ENCODE results near the gene OST4.

DNA sequence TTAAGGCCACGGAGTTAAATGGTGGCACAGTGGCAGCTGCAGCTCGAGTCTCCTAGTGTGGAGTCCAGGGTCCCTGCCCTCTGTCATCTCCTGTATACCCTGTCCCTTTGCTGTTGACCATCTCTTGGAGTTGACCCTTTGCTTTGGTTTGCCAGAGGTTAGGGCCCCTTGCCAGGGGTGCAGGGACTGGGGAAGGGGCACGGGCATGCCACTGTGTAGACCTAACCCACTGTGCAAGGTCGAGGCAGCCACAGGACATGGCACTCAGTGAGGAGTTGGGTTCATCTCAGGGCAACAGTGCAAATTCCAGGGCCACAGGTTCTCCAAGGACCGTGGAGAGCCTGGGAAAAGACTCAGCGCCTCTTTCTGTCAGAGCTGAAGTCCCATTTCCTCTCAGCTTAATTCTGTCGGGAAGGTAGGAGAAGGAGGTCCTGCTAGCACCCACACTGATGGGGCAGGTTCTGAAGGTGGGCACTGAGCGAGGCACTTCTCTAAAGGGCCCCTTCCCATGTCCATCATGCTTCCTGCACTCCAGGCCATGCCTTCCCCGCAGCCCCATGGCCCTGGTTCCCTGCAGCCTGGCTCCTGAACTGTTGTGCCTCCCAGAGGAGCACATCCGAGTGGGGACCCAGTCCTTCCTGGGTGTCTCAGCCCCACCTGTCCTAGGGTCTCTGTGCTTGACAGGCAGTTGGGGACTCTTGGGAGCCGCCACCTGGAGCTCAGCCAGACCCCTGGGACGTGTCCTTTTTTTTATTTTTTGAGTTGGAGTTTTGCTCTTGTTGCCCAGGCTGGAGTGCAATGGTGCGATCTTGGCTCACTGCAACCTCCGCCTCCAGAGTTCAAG, 17.9 kb upstream of the OST4 start:
- TF ChIP-seq CTCF (conservative IDR thresholded peaks at IDR 0.05; ENCODE audit: low read length) (no peak), EZH2phosphoT487 (IDR thresholded peaks at IDR 0.05; ENCODE audit: borderline replicate concordance) (no peak)

Measured in Loucy (cell line).